ENCODE results near the gene ATP6V0E2. TPM values are rescaled to one million over a fixed set of nuclear protein-coding genes. Genes with fewer than 3 reads are reported as not detected.
"Not testable (repeated sequence)": the region's sequence is repeated elsewhere in the genome, so short reads cannot be mapped to it uniquely, and the experiment has no call there.

The ATP6V0E2 gene
- total RNA-seq, 1 experiment from 2014 or later, result 30.3 TPM

- no peak for DNase-seq (ENCODE audit: low read depth, low spot score)
- in situ Hi-C loops (cut with HindIII; ENCODE audit: low pct_unique_long_range_greater_than_20kb, low sequenced_read_pairs), result no loop called here
Measured at GRCh38 chr7:149883048-149883438, 9.3 kb downstream of the ATP6V0E2 start.

GRCh38 chr7:149883452-149883861 lies 9.7 kb downstream of the ATP6V0E2 start:
- peak; percentile 90 for DNase-seq (ENCODE audit: low read depth, low spot score)
- in situ Hi-C loops (cut with HindIII; ENCODE audit: low pct_unique_long_range_greater_than_20kb, low sequenced_read_pairs), result no loop called here

DNA sequence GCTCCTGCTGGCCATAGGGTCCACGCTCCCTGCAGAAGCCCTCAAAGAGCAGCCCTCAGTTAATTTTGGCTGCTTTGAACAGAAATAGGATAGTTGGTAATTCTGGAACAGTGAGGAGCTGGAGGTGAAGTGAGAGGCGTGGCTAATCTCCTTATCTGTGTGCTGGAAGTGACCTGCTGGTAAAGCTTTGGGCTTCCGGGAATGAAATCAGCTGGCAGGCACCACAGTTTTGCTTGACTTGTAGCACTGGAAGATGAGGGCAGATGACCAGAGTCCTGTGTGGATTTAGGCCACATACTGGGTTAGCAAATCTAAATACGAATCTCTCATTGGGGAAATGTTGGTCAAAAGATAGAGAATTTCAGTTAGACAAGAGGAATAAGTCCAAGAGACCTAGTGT lies 10.2 kb downstream of the ATP6V0E2 start:
- no peak for DNase-seq (ENCODE audit: low read depth, low spot score)
- in situ Hi-C loops (cut with HindIII; ENCODE audit: low pct_unique_long_range_greater_than_20kb, low sequenced_read_pairs), result no loop called here

DNA sequence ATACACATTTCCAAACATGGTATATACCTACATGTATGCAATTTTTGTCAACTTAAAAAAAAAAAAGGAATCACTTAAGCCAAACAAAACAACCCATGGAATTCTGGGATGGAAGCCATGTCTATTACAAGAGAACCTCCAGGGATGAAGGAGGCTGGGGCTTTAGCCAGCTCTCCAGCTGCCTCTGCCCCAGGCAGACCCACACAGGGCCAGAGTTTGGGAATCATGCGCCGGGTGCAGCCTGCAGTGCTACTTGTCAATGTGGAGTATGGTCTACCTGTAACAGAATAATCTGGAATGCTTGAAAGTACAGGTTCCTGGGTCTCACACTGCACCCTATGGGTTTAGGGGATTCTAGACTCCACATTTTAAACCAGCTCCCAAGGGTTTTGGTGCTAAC lies 10.8 kb downstream of the ATP6V0E2 start:
- in situ Hi-C loops (cut with HindIII; ENCODE audit: low pct_unique_long_range_greater_than_20kb, low sequenced_read_pairs), result no loop called here
- DNase-seq (ENCODE audit: low read depth, low spot score), result no peak

DNA sequence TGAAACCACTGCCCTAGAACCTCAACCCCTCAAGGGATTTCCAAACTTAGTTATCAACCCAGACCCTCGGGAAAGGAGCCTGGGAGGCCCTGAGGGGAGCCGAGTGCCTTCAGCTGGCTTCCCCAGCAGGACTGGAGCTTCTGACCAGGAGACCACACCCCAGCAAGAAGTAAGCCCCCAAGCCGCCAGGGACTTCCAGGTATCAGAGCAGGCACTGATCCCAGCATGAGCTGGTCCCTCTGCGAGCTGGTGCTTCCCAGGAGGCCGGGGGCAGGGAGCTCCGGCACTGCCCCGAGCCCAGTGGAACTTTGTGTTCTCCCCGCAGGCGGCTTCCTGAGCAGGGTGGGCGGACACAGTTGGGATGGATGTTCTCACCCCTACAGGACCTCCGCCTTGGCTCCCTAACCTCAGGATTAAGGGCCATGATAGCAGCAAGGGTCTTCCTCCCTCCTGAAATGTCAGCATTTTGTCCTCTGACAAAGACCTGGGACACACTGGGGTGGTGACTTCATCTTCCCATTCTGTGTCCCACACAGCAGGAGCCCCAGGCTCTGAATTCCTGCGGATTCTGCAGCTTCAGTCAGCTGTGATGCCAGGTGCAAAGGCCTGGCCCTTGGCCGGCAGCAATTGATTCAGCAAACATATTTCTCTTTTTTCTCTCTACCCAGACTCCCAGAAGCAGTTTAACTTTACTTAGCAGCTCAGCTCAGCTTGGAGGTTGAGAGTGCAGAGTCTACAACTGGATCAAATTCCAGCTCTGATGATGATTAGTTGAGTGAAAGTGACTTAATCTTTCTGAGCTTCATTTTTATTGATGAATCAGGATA lies 11.6 kb downstream of the ATP6V0E2 start:
- in situ Hi-C loops (cut with HindIII; ENCODE audit: low pct_unique_long_range_greater_than_20kb, low sequenced_read_pairs), result no loop called here
- no peak for DNase-seq (ENCODE audit: low read depth, low spot score)

DNA sequence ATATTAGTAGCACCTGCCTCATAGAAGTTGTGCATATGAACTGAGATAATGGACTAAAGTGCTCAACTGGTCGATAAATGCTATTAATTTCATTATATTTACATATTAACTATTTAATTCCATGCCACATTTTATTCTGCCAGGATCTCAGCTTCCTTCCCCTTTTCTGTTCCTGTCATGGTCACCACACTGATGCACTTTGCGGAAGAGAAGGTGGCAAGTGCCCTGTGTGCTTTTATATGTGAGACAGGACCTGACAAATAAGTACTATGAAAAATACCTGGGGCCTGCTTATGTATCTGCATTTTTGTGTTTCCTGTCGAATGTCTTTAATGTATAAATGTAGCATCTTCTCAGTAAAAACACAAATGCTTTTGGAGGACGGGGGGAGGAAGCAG lies 12.2 kb downstream of the ATP6V0E2 start:
- in situ Hi-C loops (cut with HindIII; ENCODE audit: low pct_unique_long_range_greater_than_20kb, low sequenced_read_pairs), result no loop called here
- no peak for DNase-seq (ENCODE audit: low read depth, low spot score)

DNA sequence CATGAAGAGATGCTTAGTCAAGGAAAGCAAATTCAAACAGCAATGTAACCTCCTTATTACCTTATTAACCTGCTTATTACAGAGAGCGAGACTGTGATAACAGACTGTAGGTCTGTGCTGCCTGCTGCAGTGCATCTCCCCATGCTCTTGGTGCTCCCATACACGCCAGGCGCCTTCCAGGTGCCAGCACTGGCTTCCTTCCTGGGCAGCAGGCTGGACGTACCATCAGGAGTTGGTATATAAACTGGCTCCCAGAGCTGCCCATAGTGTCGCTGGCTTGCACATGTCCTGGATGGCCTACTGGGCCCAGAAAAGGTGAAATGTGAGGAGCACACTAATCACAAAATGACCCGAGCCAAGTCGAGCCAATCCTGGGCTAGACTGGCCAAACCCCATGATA lies 13.5 kb downstream of the ATP6V0E2 start:
- peak; percentile 1 for DNase-seq (ENCODE audit: low read depth, low spot score)
- in situ Hi-C loops (cut with HindIII; ENCODE audit: low pct_unique_long_range_greater_than_20kb, low sequenced_read_pairs), result no loop called here

DNA sequence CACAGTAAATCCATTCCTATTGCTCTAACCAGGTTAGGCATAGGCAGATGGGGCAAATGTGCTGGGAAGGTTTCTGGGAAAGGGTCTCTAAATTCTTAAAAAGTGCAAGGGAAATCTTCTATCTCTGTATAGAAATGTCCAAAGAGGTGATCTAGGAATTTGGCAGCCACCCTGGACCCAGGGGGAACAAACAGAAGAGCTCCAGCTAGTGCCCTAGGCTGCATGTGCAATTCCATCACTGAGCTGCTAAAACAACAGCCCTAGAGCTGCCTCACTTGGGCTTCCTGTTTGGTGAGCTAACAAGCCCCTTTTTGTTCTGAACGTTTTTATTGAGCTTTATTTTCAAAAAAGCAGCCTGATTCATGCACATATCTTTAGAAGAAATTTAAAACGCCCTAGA lies 16.9 kb downstream of the ATP6V0E2 start:
- DNase-seq (ENCODE audit: low read depth, low spot score); in situ Hi-C loops (cut with HindIII; ENCODE audit: low pct_unique_long_range_greater_than_20kb, low sequenced_read_pairs): not testable (repeated sequence)

GRCh38 chr7:149894957-149895356 lies 21.2 kb downstream of the ATP6V0E2 start:
- DNase-seq (ENCODE audit: low read depth, low spot score); in situ Hi-C loops (cut with HindIII; ENCODE audit: low pct_unique_long_range_greater_than_20kb, low sequenced_read_pairs): not testable (repeated sequence)

GRCh38 chr7:149907776-149908376 lies 34.1 kb downstream of the ATP6V0E2 start:
- in situ Hi-C loops (cut with HindIII; ENCODE audit: low pct_unique_long_range_greater_than_20kb, low sequenced_read_pairs); DNase-seq (ENCODE audit: low read depth, low spot score): not testable (repeated sequence)

DNA sequence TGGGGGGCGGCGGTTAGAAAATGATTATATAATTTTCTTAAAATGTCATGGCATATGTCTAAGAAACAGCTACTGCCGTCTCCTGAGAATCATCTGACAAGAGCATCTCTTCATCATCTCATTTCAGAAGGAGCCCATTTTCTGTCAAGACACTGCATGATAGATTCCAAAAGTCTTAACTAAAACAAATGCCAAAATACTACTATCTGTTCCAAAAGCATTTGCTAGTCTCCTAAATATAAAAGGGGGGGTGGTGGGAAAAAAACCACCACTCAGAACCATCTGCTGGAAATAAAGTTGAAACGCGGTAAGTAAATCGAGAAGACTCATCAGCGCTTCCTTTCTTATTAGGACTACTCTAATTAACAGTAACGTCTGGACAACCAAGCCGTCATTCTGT lies 36.5 kb downstream of the ATP6V0E2 start:
- DNase-seq (ENCODE audit: low read depth, low spot score); in situ Hi-C loops (cut with HindIII; ENCODE audit: low pct_unique_long_range_greater_than_20kb, low sequenced_read_pairs): not testable (repeated sequence)

DNA sequence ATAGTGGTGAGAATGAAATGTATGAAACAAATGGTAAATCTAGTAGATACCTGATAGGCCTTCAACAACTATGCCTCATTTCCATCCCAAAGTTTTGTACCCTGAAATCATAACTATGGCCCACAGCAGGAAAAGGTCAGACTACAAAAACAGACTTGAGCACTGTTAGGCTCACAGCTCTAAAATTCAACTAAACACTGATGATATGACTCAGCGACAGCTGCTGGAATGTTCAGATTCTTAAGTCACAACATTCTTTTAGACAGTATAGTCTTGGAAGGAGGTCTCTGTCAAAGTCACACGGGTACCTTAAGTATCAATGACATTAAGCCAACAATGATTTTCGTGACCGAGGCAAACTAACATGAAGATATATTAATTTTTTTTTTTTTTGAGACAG lies 38.4 kb downstream of the ATP6V0E2 start:
- DNase-seq (ENCODE audit: low read depth, low spot score); in situ Hi-C loops (cut with HindIII; ENCODE audit: low pct_unique_long_range_greater_than_20kb, low sequenced_read_pairs): not testable (repeated sequence)

GRCh38 chr7:149926414-149926813 lies 52.6 kb downstream of the ATP6V0E2 start:
- in situ Hi-C loops (cut with HindIII; ENCODE audit: low pct_unique_long_range_greater_than_20kb, low sequenced_read_pairs); DNase-seq (ENCODE audit: low read depth, low spot score): not testable (repeated sequence)

Small RNAs within 50 kb of the gene (small RNA-seq; reads per million reads assigned to genes)
- 0 reads per million in 2 experiments for gene AC093458.1

Other genes with a start within 250 kb of the ATP6V0E2 start
- 0.13 TPM in 1 of 2 replicates, not detected in the other for gene ZNF467, start 100.4 kb upstream of the ATP6V0E2 start, total RNA-seq (2014; rRNA removed; shearing (Covaris generic))
- gene ZNF862, start 35.6 kb upstream of the ATP6V0E2 start, total RNA-seq (2014; rRNA removed; shearing (Covaris generic)), result 3.8 and 6.0 TPM in 2 replicates